Measurements from ENCODE around the gene UNCX.

DNA sequence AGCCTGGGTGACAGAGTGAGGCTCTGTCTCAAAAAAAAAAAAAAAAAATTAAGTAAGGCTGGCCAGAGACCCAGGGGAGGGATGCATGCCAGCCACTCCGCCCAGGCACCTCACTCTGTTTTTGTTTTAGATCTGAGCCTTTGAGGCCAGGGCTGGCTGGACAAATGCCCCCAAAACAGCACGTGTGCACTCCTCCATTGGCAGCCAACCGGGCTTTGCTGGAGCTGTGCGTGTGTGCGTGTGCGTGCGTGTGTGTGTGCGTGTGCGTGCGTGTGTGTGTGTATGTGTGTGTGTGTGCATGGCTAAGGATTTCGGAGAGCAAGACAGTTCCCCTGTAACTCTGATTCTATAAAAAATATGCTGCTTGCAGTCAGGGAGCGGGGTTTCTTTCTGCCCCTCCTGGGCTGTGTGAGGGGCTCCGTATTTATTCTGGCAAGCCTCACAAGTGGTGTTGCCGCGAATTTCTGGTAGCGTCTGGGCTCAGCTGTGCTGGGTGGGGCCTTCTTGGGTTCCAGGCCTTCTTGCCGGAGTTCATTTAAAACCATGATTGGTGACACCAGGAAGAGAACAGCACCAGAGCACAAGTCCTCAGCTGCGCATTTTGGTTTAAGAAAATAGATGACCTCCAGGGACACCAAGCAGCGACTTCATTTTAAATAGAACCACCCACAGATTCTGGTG, 28.1 kb upstream of the UNCX start:
- no peak for TF ChIP-seq POLR2AphosphoS5 (IDR thresholded peaks at IDR 0.05; ENCODE audit: insufficient read depth in 1 of 2, low read depth in 1 of 2)
- TF ChIP-seq POLR2A (IDR thresholded peaks at IDR 0.05): no peak
